ENCODE data around the gene NEB.
"Not testable (repeated sequence)": the region's sequence is repeated elsewhere in the genome, so short reads cannot be mapped to it uniquely, and the experiment has no call there.

DNA sequence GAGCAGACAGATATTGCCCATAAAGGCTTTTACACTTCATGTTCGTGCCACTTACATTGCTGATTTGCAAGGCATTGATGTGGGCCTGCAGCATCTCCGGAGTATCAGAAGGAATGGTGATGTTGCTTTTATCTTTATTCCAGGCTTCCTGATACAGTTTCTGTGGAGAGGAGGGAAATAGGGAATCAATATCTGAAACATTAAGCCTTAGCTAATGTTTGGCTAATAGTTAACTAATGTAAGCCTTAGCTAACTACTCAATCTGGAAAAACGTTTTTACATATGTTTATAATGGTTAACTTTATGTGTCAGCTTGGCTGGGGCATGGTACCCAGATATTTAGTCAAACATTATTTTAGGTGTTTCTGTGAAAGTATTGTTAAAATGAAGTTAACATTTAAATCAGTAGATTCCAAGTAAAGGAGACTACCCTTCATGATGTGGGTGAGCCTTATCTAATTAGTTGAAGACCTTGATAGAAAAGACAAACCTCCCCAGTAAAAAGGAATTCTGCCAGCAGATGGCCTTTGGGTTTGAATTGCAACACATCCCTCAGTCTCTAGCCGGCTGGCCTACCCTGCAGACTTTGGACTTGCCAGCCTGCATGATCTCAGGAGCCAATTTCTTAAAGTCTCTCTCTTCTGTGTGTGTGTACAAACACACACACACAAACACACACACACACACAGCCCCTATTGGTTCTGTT, 137.2 kb downstream of the NEB start:
- TF ChIP-seq, protein P1, sequence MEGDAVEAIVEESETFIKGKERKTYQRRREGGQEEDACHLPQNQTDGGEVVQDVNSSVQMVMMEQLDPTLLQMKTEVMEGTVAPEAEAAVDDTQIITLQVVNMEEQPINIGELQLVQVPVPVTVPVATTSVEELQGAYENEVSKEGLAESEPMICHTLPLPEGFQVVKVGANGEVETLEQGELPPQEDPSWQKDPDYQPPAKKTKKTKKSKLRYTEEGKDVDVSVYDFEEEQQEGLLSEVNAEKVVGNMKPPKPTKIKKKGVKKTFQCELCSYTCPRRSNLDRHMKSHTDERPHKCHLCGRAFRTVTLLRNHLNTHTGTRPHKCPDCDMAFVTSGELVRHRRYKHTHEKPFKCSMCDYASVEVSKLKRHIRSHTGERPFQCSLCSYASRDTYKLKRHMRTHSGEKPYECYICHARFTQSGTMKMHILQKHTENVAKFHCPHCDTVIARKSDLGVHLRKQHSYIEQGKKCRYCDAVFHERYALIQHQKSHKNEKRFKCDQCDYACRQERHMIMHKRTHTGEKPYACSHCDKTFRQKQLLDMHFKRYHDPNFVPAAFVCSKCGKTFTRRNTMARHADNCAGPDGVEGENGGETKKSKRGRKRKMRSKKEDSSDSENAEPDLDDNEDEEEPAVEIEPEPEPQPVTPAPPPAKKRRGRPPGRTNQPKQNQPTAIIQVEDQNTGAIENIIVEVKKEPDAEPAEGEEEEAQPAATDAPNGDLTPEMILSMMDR (IDR thresholded peaks at IDR 0.05 in 8 of 11, conservative IDR thresholded peaks at IDR 0.05 in 3 of 11): not testable (repeated sequence)
- TF ChIP-seq POLR2A (IDR thresholded peaks at IDR 0.05): not testable (repeated sequence)

All from spleen (tissue), 7 donors.